Measurements from ENCODE around the gene VPS13A. TPM values are rescaled to one million over a fixed set of nuclear protein-coding genes. Genes with fewer than 3 reads are reported as not detected.
"Not testable (repeated sequence)": the region's sequence is repeated elsewhere in the genome, so short reads cannot be mapped to it uniquely, and the experiment has no call there.

Gene VPS13A
- total RNA-seq, 1 experiment from 2014 or later = 13.8 TPM

- no peak for DNase-seq (ENCODE audit: low spot score)
Measured at GRCh38 chr9:77304543-77304942, 127.2 kb downstream of the VPS13A start.

DNA sequence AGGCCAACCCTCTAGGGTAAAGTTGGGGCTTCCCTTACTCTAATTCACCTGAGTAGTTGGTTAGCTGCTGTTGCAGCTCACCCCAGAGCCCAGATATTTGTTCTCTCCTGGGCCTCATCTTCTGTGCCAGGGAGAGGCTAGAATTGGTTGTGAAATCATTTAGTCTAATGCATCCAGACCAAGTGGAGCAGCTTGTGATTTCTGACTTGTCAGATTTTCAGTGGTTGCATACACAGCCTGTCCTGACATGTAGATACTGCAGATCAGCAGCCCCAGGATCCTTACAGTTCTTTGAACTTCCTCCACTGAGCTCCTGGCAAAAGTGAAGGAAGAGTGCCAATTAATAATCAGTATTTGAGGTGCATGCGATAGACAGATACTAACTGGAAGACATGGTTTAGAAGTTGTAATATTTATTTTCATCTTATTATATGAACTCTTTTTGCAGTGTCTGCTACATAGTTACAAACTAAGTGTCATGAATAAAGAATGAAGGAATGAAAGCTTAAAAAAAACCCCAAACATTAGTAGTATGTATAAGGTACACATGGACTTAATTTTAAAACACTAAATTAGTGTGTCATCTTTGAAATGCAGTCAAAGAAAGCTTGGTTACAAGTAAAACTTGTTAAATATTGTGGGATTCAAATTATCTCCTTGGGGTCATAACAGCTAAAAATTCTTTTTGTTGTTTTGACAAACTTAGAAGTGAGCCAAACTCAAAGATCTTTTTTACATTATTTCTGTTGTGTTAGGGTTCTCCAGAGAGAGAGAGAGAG lies 128.5 kb downstream of the VPS13A start:
- DNase-seq (ENCODE audit: low spot score) = no peak

DNA sequence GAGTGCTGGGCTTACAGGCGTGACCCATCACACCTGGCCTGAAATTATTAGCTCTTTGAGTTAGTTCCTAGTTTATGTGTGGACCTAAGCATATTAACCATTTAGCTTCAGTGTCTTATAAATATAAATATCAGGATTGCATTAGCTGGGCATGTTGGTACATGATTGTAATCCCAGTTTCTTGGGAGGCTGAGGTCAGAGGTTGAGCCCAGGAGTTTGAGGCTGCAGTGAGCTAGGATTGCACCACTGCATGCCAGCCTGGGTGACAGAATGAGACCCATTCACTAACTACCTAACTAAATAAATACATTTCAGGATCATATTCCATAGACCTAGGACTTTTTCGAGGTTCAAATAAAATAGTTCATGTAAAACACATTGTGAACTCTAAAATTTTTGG lies 129.8 kb downstream of the VPS13A start:
- no peak for DNase-seq (ENCODE audit: low spot score)

GRCh38 chr9:77316058-77316457 lies 138.7 kb downstream of the VPS13A start:
- no peak for DNase-seq (ENCODE audit: low spot score)

GRCh38 chr9:77325058-77325457 lies 147.7 kb downstream of the VPS13A start:
- DNase-seq (ENCODE audit: low spot score) = no peak

DNA sequence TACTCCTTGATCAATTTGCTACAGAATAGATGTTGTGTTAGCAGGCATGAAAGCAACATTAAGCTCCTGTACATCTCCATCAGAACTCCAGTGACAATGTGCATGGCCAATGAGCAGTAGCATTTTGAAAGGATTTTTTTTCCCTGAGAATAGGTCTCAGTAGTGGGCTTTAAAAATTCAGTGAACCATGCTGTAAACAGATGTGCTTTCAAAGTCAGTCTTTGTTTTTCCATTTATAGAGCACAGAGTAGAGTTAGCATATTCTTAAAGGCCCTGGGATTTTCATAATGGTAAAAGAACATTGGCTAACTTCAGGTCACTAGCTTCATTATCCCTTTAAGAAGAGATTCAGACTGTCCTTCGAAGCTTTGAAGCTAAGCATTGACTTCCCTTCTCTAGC lies 150.8 kb downstream of the VPS13A start:
- DNase-seq (ENCODE audit: low spot score) = no peak

- DNase-seq (ENCODE audit: low spot score) = no peak
Measured at GRCh38 chr9:77370064-77370463, 192.7 kb downstream of the VPS13A start.

- DNase-seq (ENCODE audit: low spot score) = no peak
Measured at GRCh38 chr9:77374266-77374665, 196.9 kb downstream of the VPS13A start.

DNA sequence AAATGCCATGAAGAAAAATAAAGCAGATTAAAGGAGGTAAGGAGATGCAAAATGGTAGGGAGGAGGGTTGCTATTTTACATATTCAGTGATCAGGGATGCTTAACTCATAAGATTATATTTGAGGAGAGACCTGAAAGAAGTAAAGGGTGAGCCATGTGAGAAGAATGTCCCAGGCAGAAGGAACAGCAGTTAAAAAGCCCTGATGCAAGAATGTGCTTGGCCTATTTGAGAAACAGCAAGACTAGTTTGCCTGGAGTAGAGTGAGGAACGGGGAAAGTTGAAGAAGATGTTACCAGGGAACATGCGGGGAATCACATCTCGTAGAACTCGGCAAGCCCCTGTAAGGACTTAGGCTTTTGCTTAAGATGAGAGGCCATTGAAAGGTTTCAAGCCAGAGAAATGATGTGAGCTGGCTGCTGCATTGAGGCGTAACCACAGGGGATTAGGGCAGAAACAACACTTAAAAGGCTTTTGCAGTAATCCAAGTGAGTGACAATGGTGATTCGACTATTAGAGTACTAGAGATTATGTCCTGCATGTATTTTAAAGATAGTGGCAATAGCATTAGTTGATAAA lies 198.7 kb downstream of the VPS13A start:
- DNase-seq (ENCODE audit: low spot score) = no peak

DNA sequence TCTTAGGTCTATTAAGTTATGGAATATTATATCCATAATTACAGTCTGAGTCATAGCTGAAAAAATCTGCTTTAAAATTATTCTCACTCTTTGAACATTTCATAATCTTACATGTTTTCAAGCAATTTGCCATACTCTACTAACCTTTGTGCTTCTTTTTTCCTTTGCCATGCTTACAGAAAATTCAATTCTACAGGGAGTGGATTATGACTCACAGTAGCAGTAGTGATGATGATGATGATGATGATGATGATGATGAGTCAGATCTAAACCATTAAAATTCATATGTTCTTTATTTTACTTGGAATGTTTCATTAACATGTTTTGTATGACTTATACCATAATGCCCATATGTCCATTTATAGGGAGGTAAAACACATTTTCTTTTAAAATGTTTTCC lies 207.1 kb downstream of the VPS13A start:
- no peak for DNase-seq (ENCODE audit: low spot score)

DNA sequence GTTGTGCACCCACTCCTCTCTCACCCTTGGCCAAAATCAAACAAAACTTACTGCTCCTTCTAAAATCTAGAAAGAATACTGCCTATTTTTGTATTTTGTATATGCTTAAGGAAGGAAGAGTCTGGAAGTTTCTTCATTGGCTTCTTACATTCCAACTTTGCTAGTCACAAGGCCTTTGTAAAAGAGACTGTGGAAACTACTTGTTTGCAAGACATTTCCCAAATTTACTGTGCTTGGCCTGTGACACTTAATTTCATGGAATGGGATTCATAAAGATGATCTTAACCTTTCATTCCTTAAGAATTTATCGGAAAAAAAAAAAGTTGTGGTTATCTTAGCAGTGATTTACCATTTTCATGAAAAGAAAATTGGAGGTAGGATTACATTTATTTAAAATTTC lies 208.9 kb downstream of the VPS13A start:
- no peak for DNase-seq (ENCODE audit: low spot score)

DNA sequence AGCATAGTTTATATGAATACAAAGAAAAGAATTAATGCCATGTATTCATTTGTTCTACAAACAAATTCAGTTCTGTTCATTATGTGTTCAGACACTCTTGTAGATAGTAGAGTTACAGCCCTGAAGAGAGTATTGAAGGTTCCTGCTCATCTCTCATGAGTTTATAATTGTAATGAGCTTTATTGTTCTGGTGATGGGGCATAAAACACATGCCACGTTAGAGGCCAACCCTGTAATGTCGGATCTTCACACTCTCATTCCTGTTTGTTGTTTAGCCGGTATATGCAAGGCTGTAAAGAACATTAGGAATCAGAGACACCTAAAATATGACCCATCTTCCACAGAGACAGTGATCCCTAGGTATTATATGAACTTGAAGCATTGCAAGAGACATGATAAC lies 214.5 kb downstream of the VPS13A start:
- DNase-seq (ENCODE audit: low spot score) = no peak

DNA sequence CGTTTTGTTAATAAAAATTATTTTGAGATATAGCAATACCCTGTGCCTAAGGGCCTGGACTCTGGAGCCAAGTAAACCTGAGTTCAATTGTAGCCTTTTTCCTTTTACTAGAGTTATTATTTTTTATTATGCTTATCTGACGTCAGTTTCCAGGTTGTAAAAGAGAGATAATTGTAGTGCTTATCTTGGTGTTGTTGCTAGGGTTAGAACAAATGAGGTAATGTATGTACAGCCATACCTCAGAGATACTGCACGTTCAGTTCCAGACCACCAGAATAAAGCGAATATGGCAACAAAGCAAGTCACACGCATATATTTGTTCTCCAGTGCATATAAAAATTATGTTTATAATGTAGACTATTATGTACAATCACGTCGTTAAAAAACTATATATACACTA lies 215.0 kb downstream of the VPS13A start:
- DNase-seq (ENCODE audit: low spot score) = no peak

- not testable (repeated sequence) for DNase-seq (ENCODE audit: low spot score)
Measured at GRCh38 chr9:77398581-77398980, 221.2 kb downstream of the VPS13A start.

- DNase-seq (ENCODE audit: low spot score) = no peak
Measured at GRCh38 chr9:77399964-77400363, 222.6 kb downstream of the VPS13A start.

DNA sequence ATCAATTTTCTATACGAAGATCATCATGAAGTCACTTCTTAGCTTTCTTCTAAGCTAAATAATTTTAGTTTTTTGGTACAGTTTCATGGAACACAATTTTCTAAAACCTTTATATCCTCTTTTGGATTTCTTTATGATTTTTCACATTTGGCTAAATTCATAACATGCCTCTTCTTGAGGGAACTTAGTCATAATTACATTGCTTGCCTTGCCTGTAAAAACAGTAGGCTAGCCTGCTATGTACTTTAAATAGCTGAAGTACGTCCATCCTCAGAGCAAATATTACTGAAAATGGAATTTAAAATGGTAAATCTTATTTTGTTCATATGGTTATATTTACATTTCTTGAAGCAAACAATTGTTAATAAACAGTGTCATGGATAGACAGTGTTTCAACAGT lies 225.0 kb downstream of the VPS13A start:
- DNase-seq (ENCODE audit: low spot score) = no peak

- no peak for DNase-seq (ENCODE audit: low spot score)
Measured at GRCh38 chr9:77403239-77403638, 225.9 kb downstream of the VPS13A start.

DNA sequence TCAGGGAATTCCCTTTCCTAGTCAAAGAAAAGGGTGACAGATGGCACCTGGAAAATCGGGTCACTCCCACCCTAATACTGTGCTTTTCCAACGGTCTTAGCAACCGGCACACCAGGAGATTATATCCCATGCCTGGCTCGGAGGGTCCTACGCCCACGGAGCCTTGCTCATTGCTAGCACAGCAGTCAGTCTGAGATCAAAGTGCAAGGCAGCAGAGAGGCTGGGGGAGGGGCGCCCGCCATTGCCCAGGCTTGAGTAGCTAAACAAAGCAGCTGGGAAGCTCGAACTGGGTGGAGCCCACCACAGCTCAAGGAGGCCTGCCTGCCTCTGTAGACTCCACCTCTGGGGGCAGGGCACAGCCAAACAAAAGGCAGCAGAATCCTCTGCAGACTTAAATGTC lies 231.2 kb downstream of the VPS13A start:
- DNase-seq (ENCODE audit: low spot score) = not testable (repeated sequence)

DNA sequence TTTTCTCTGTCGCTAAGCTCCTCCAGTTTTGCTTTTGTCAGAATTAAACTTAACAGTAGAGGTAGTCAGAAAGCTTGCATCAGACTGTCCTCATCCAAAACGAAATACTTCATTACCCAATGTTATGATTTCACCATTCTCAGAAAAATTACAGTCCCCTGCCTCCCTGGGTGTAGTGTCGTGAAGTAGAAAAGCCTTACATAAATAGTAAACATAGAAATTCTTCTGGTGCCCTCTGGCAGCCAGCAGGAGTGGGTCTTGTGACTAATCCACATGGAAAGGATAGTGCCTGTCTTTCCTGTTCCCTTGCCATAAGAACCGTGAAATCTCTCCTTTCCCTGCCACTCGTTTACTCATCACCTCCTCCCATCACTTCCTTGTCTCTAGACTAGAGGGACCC lies 240.2 kb downstream of the VPS13A start:
- peak; percentile 7 for DNase-seq (ENCODE audit: low spot score)

GRCh38 chr9:77418226-77418625 lies 240.9 kb downstream of the VPS13A start:
- DNase-seq (ENCODE audit: low spot score) = no peak

DNA sequence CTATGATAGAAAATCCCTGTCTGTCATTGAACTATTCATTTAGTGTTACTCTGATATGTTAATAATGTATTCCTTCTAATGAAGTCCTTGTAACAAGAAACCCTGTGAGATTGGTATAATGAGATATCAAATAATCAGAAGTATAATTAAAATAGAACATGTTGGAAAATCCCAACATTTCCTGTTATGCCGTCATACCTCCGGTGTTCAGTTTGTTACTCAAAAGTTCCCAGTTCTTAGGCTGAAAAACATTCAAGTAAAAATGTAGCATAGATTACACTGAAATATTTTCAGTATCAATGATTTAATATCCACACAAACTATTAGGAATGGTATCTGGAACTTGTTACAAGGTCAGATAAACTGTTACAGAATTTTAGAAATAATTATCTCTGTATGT lies 243.3 kb downstream of the VPS13A start:
- no peak for DNase-seq (ENCODE audit: low spot score)

DNA sequence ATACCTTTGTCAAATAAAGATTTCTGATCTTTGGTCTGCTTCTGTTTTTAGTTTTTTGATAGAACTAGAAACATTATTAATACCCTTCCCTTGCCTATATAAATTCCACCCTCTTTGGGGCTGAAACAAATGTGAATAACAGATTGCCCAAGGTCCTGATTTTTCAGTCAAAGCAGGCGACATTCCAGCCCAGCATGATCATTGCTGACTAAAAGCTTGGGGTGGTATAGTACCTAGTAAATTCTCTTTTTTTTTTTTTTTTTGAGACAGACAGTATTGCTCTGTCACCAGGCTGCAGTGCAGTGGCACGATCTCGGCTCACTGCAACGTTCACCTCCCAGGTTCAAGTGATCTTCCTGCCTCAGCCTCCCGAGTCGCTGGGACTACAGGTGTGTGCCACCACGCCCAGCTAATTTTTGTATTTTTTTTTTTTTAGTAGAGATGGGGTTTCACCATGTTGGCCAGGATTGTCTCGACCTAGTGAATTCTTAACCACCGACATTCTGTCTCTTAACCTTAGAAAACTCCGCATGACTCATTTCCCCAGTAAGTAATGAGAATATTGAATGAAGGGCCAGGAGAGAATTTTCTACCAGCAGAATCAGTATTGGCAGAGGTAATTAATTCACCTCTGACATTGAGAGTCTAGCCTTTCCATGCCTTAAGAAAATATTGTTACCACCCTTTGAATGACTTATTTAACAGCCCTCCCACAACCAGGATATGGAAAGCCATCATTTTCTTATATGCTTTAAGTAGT lies 244.4 kb downstream of the VPS13A start:
- no peak for DNase-seq (ENCODE audit: low spot score)

DNA sequence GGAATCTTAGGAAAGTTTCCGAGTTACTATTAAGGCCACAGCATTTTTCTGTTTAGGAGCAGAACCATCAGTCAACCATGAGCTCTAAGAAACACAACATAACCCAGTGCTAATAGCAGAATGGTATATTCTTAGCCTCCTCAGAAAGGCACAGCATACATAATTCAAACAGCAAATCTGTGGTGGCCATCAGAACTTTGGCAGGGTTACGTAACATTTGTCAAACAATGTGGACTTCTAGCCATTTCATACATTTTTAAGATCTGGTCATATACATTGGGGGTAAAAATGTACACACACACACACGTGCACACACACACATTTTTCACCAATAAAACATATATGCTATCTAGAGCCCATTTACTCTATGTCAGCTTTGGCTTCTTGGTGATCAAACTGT lies 245.6 kb downstream of the VPS13A start:
- no peak for DNase-seq (ENCODE audit: low spot score)

All from HT-29 (cell line).